ENCODE measurements around the gene DOK6. TPM values are rescaled to one million over a fixed set of nuclear protein-coding genes. Genes with fewer than 3 reads are reported as not detected.

DOK6 gene
- total and polyA plus RNA-seq, 10 donors = 0.09 to 2.0 (median 0.40) TPM

DNA sequence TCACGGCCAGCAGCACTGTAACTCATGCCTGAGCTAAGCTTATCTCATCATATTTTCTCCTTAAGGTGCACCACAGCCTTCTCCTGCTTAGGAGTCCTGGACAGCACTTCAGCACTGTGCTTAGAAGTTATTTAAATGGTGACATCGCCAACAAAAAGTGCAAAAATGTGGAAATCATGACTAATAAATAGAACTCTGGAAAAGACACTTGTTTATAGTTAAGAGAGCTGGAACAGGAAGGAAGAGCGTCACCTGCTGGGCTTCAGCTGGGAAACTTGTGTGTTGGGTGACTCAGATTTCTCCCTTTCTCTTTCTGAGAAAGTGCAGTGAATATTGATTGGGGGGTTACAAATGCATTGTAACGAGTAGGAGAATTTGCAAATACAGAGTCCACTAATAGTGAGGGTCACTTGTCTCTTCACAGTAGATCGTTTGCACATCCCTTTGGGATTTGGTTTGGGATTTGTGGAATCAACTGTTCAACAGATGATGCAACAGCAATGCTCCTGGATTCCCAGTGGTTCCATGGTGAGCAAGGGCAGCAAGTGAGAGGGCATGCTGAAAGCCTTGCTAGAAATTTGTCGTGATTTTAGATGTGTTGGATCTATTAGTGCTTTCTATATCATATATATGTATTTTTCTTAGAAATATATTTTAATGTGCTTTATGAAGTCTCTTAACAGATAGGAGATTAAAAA is 84.2 kb downstream of the DOK6 start:
- Histone ChIP-seq H3K4me3 (no peak overlapping the region), H3K9me3 (peaks cover 0 to 13% (median 3%) of the 10 kb centered on the region in 8 donors), H3K4me1 (no peaks in the 10 kb centered on the region), H3K27ac (no peak overlapping the region), H3K27me3 (replicated peaks in 1 of 7) (no peaks in the 10 kb centered on the region), H3K36me3 (no peaks in the 10 kb centered on the region)
- WGBS, 5 donors = 58 to 74% (median 61%) methylated on average over 6 of the region's 6 CpGs
- intact Hi-C loops (cut with DNase I; ENCODE audit: low total_unique reads) = no loop called here
- TF ChIP-seq, protein P1, sequence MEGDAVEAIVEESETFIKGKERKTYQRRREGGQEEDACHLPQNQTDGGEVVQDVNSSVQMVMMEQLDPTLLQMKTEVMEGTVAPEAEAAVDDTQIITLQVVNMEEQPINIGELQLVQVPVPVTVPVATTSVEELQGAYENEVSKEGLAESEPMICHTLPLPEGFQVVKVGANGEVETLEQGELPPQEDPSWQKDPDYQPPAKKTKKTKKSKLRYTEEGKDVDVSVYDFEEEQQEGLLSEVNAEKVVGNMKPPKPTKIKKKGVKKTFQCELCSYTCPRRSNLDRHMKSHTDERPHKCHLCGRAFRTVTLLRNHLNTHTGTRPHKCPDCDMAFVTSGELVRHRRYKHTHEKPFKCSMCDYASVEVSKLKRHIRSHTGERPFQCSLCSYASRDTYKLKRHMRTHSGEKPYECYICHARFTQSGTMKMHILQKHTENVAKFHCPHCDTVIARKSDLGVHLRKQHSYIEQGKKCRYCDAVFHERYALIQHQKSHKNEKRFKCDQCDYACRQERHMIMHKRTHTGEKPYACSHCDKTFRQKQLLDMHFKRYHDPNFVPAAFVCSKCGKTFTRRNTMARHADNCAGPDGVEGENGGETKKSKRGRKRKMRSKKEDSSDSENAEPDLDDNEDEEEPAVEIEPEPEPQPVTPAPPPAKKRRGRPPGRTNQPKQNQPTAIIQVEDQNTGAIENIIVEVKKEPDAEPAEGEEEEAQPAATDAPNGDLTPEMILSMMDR (IDR thresholded peaks at IDR 0.05 in 8 of 11, conservative IDR thresholded peaks at IDR 0.05 in 3 of 11) = no peak
- no peak for DNase-seq

DNA sequence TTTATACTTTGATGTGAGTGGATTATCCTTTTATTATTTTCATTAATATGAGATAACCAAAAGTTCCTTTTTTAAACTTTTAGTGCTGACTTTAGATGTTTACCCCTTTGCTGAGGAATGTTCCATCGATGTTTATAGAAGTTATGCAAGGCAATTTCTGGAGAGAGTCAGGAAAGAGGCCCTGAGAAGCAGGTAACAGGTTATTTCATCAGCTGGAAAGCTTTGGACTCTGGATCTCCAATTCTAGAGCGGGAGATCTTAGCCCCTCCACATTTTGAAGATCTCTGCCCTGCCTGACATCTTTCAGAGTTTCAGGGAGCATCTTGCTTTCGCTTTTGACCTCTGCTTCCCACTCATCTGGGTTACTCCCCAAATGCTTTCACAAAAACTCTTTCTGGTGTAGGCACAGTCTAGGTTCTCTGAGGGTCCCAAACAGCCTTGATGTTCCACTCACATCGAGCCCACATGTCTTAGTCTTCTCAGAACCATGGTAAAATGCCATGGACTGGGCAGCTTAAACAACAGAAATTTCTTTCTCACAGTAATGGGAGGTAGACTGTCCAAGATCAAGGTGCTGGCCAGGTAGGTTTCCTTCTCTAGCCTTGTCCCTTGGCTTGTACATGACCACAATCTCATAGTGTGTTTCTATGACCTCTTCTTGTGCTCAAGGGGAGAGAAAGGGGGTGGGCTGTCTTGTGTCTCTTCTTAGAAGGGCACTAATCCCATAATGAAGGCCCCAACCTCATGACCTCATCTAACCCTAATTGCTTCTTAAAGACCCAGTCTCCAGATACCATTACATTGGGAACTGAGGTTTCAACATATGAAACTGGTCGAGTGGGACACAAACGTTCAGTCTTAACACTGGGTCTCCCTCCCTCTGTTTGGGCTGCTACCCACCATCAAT is 87.1 kb downstream of the DOK6 start:
- Histone ChIP-seq H3K4me1 (no peaks in the 10 kb centered on the region), H3K27ac (no peak overlapping the region), H3K4me3 (no peak overlapping the region), H3K36me3 (no peaks in the 10 kb centered on the region), H3K9me3 (peaks cover 0 to 13% (median 3%) of the 10 kb centered on the region in 8 donors), H3K27me3 (replicated peaks in 1 of 7) (no peaks in the 10 kb centered on the region)
- no peak for TF ChIP-seq POLR2A (IDR thresholded peaks at IDR 0.05)
- TF ChIP-seq, protein P1 (IDR thresholded peaks at IDR 0.05 in 8 of 11, conservative IDR thresholded peaks at IDR 0.05 in 3 of 11) = no peak
- no peak for TF ChIP-seq POLR2AphosphoS5 (IDR thresholded peaks at IDR 0.05)
- intact Hi-C loops (cut with DNase I; ENCODE audit: low total_unique reads) = no loop called here
- DNase-seq = no peak
- WGBS, 5 donors = 61 to 86% (median 70%) methylated on average over 6 of the region's 6 CpGs

DNA sequence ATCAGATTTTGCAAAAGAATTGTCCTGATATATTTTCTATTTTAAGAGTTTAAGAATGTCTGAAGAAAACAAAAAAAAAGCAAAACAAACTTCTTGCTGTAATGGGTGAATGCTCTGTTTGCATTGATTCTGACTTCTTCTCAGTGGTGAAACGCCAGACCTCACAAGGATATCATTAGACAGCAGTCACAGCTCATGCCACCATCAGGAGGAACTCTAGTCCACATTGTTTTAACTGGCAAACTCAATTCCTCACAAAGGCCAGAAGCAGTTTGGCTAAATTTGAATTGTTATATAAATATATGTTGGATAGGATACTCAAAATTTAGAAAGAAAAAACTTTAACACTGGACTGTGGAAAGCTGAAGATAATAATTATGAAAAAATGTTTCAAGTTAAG is 89.4 kb downstream of the DOK6 start:
- no peak for DNase-seq
- Histone ChIP-seq H3K4me3 (no peak overlapping the region), H3K36me3 (no peaks in the 10 kb centered on the region), H3K27ac (no peak overlapping the region), H3K4me1 (no peaks in the 10 kb centered on the region), H3K27me3 (replicated peaks in 1 of 7) (no peaks in the 10 kb centered on the region), H3K9me3 (peaks cover 0 to 13% (median 5%) of the 10 kb centered on the region in 8 donors)
- 60 to 79% (median 75%) methylated on average over 1 of the region's 1 CpG for WGBS, 5 donors
- TF ChIP-seq, protein P1 (IDR thresholded peaks at IDR 0.05 in 8 of 11, conservative IDR thresholded peaks at IDR 0.05 in 3 of 11) = no peak
- TF ChIP-seq POLR2A (IDR thresholded peaks at IDR 0.05) = no peak
- intact Hi-C loops (cut with DNase I; ENCODE audit: low total_unique reads) = no loop called here

DNA sequence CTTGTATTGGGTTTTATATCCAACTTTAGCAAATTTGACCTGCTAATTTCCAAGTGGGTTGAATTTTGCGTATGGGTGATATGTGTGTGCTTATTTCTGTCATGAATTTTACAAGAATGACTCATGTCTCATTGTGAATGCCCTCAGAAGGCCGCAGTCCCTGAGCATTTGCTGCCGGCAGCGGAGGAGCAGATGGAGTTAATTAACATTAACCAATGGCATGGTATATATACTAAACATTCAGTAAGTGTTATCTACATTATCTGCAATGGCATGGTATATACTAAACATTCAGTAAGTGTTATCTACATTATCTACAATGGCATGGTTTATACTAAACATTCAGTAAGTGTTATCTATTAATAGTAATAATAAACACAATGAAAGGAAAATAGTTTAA is 90.1 kb downstream of the DOK6 start:
- TF ChIP-seq POLR2AphosphoS5 (IDR thresholded peaks at IDR 0.05) (no peak), POLR2A (IDR thresholded peaks at IDR 0.05) (no peak)
- TF ChIP-seq, protein P1 (IDR thresholded peaks at IDR 0.05 in 8 of 11, conservative IDR thresholded peaks at IDR 0.05 in 3 of 11) = no peak

More for the DNA sequence above, 90.1 kb downstream of the DOK6 start:
- intact Hi-C loops (cut with DNase I; ENCODE audit: low total_unique reads) = no loop called here
- H3K4me1 ChIP-seq = no peaks in the 10 kb centered on the region
- H3K27ac ChIP-seq = no peak overlapping the region
- no peak for DNase-seq
- no peaks in the 10 kb centered on the region for H3K36me3 ChIP-seq
- H3K27me3 ChIP-seq (replicated peaks in 1 of 7) = no peaks in the 10 kb centered on the region
- no peak overlapping the region for H3K4me3 ChIP-seq
- H3K9me3 ChIP-seq = peaks cover 0 to 17% (median 8%) of the 10 kb centered on the region in 8 donors
- 57 to 84% (median 63%) methylated on average over 4 of the region's 4 CpGs for WGBS, 5 donors

All from spleen (tissue), 11 donors.